H9 (cell line): ENCODE measurements around the gene ARHGAP12. TPM values are rescaled to one million over a fixed set of nuclear protein-coding genes. Genes with fewer than 3 reads are reported as not detected.

Experiments
- DNase-seq: peaks from one replicate; pipeline ENCODE4 v3.0.0-alpha.2; 2017
- H2AFZ ChIP-seq: one replicate; pipeline ENCODE4 v1.6.1; 2013; ENCODE audit warnings: mild to moderate bottlenecking, low read length, control low read depth, moderate library complexity
- H2AK5ac ChIP-seq: 2 replicates; pipeline ENCODE4 v1.6.1; 2013; ENCODE audit warnings: low read length, control low read depth, mixed read lengths; ENCODE audit not compliant: insufficient read length
- H2BK120ac ChIP-seq: one replicate; pipeline ENCODE4 v1.6.1; 2013; ENCODE audit warnings: low read depth, mild to moderate bottlenecking, low read length, control low read depth, inconsistent platforms; ENCODE audit not compliant: poor library complexity, severe bottlenecking
- H2BK12ac ChIP-seq: 2 replicates; pipeline ENCODE4 v1.6.1; 2013; ENCODE audit warnings: low read length, control low read depth, mixed read lengths, low read depth; ENCODE audit not compliant: insufficient read length
- H2BK15ac ChIP-seq: 2 replicates; pipeline ENCODE4 v1.6.1; 2013; ENCODE audit warnings: low read depth, low read length, control low read depth
- H2BK20ac ChIP-seq: one replicate; pipeline ENCODE4 v1.6.1; 2013; ENCODE audit warnings: low read depth, mild to moderate bottlenecking, low read length, control low read depth, inconsistent platforms; ENCODE audit not compliant: poor library complexity, severe bottlenecking
- H2BK5ac ChIP-seq: 2 replicates; pipeline ENCODE4 v1.6.1; 2013; ENCODE audit warnings: low read length, control low read depth, mixed read lengths; ENCODE audit not compliant: insufficient read length
- H3K14ac ChIP-seq: 2 replicates; pipeline ENCODE4 v1.6.1; 2013; ENCODE audit warnings: low read length, control low read depth; ENCODE audit not compliant: insufficient read depth
- H3K18ac ChIP-seq: 2 replicates; pipeline ENCODE4 v1.6.1; 2013; ENCODE audit warnings: low read depth, mild to moderate bottlenecking, mixed read lengths, low read length, control low read depth; ENCODE audit not compliant: insufficient read length
- H3K23ac ChIP-seq: 2 replicates; pipeline ENCODE4 v1.6.1; 2013; ENCODE audit warnings: low read length, control low read depth, mixed read lengths, low read depth; ENCODE audit not compliant: insufficient read length
- H3K23me2 ChIP-seq: 2 replicates; pipeline ENCODE4 v1.6.1; 2013; ENCODE audit warnings: low read depth, mild to moderate bottlenecking, mixed read lengths, low read length, control low read depth; ENCODE audit not compliant: insufficient read length, poor library complexity, severe bottlenecking
- H3K27ac ChIP-seq: 2 replicates; pipeline ENCODE4 v1.5.1; 2013; ENCODE audit warnings: low read length, control low read depth, mixed read lengths, low read depth; ENCODE audit not compliant: insufficient read length
- H3K27me3 ChIP-seq: 2 replicates; pipeline ENCODE4 v1.6.1; 2013; ENCODE audit warnings: low read length, control low read depth, inconsistent platforms; ENCODE audit not compliant: insufficient read depth
- H3K4ac ChIP-seq: 2 replicates; pipeline ENCODE4 v1.6.1; 2013; ENCODE audit warnings: low read depth, mild to moderate bottlenecking, control low read depth, inconsistent platforms, low read length, moderate library complexity
- H3K4me1 ChIP-seq: 2 replicates; pipeline ENCODE4 v1.6.1; 2013; ENCODE audit warnings: low read length, control low read depth, inconsistent platforms; ENCODE audit not compliant: insufficient read depth
- H3K4me2 ChIP-seq: 2 replicates; pipeline ENCODE4 v1.6.1; 2013; ENCODE audit warnings: low read length, control low read depth, mixed read lengths; ENCODE audit not compliant: insufficient read length, insufficient read depth
- H3K56ac ChIP-seq: 2 replicates; pipeline ENCODE4 v1.6.1; 2013; ENCODE audit warnings: low read depth, mild to moderate bottlenecking, mixed read lengths, low read length, control low read depth; ENCODE audit not compliant: insufficient read length
- H3K79me1 ChIP-seq: 2 replicates; pipeline ENCODE4 v1.6.1; 2013; ENCODE audit warnings: low read depth, mild to moderate bottlenecking, moderate library complexity, low read length, control low read depth, inconsistent platforms; ENCODE audit not compliant: insufficient read depth, poor library complexity, severe bottlenecking
- H3K79me2 ChIP-seq: 2 replicates; pipeline ENCODE4 v1.6.1; 2013; ENCODE audit warnings: low read length, control low read depth, inconsistent platforms; ENCODE audit not compliant: insufficient read depth
- H3K9ac ChIP-seq: 2 replicates; pipeline ENCODE4 v1.6.1; 2013; ENCODE audit warnings: low read length, control low read depth, mixed read lengths; ENCODE audit not compliant: insufficient read length; ENCODE audit errors: extremely low read depth
- H3K9me3 ChIP-seq: one replicate; pipeline ENCODE4 v1.6.1; 2013; ENCODE audit warnings: low read depth, low read length, inconsistent platforms; ENCODE audit not compliant: control insufficient read depth
- H3T11ph ChIP-seq: one replicate; pipeline ENCODE4 v1.6.1; 2013; ENCODE audit warnings: mild to moderate bottlenecking, low read length, control low read depth, inconsistent platforms
- H4K20me1 ChIP-seq: one replicate; pipeline ENCODE4 v1.6.1; 2013; ENCODE audit not compliant: control insufficient read depth, insufficient read length, insufficient read depth
- H4K5ac ChIP-seq: 2 replicates; pipeline ENCODE4 v1.6.1; 2013; ENCODE audit warnings: low read depth, mild to moderate bottlenecking, mixed read lengths, low read length, control low read depth; ENCODE audit not compliant: insufficient read length
- H4K8ac ChIP-seq: replicated peaks from 2 replicates; pipeline ENCODE4 v1.6.1; 2013; ENCODE audit warnings: low read length, control low read depth, mixed read lengths, low read depth; ENCODE audit not compliant: insufficient read length
- H4K91ac ChIP-seq: 2 replicates; pipeline ENCODE4 v1.6.1; 2013; ENCODE audit warnings: low read depth, mild to moderate bottlenecking, moderate library complexity, mixed read lengths, low read length, control low read depth; ENCODE audit not compliant: insufficient read length
- H3K27ac Mint-ChIP-seq, 3 experiments: 2 replicates in 2 of 3; 3 replicates in 1 of 3; pipeline ENCODE4 v1.8.0; 2020 to 2021; ENCODE audit warnings: mixed read lengths in 3 of 3, mild to moderate bottlenecking in 1 of 3, moderate library complexity in 1 of 3
- H3K27me3 Mint-ChIP-seq: 2 replicates; pipeline ENCODE4 v1.8.0; 2021; ENCODE audit warnings: low read depth, mild to moderate bottlenecking, moderate library complexity, mixed read lengths
- H3K36me3 Mint-ChIP-seq, 3 experiments: 2 replicates in 2 of 3; 3 replicates in 1 of 3; pipeline ENCODE4 v1.8.0; 2020 to 2021; ENCODE audit warnings: low read depth in 3 of 3, mixed read lengths in 3 of 3; ENCODE audit not compliant: insufficient read depth in 1 of 3
- H3K4me1 Mint-ChIP-seq, 2 experiments: 2 replicates each; pipeline ENCODE4 v1.8.0; 2020; ENCODE audit warnings: mixed read lengths in 2 of 2
- H3K4me3 Mint-ChIP-seq, 2 experiments: 2 replicates in 1 of 2; 3 replicates in 1 of 2; pipeline ENCODE4 v1.8.0; 2020 to 2021; ENCODE audit warnings: mild to moderate bottlenecking in 2 of 2, mixed read lengths in 2 of 2, moderate library complexity in 1 of 2
- H3K9me3 Mint-ChIP-seq, 2 experiments: 2 replicates in 1 of 2; 3 replicates in 1 of 2; pipeline ENCODE4 v1.8.0; 2020; ENCODE audit warnings: mild to moderate bottlenecking in 2 of 2, mixed read lengths in 2 of 2, moderate library complexity in 1 of 2
- WGBS: extraction: QIAGEN DNeasy Blood & Tissue Kit; methylation state at CpG from one replicate; pipeline ENCODE4 v1.1.7; 2013; ENCODE audit warnings: missing lambda C conversion rate, low lambda C conversion rate, mixed read lengths; ENCODE audit not compliant: insufficient read length; ENCODE audit errors: extremely low coverage; 5-methylcytosine and 5-hydroxymethylcytosine counted together
- total RNA-seq: library from RNA; stranded (reverse); gene quantifications from 2 replicates; pipeline ENCODE4 v1.2.1, GENCODE V29; 2021
- TF ChIP-seq, protein P1 (sequence below): fragments of 200-600 bp; sonication (generic); conservative IDR thresholded peaks from 3 replicates; pipeline ENCODE4 v1.8.0; 2021; ENCODE audit warnings: antibody characterized with exemption, mild to moderate bottlenecking

Gene ARHGAP12
- total RNA-seq, 1 experiment from 2014 or later: 34.3 TPM

DNA sequence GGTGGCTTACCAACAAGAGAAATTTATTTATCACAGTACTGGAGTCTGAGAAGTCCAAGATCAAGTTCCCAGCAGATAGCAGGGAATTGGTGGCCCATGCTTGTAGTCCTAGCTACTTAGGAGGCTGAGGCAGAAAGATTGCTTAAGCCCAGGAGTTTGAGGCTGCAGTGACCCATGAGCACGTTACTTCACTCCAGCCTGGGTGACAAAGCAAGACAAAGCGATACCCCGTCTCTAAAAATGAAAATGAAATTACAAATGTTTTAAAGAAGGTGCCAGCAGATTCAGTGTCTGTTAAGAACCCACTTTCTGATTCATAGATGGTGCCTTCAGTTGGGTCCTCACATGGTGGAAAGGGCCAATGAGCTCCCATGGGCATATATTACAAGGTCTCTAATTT is 20.6 kb upstream of the ARHGAP12 start:
- Histone ChIP-seq H2AFZ (no peak overlapping the region), H3K79me1 (no peaks in the 10 kb centered on the region), H3K9me3 (peaks cover 6% of the 10 kb centered on the region), H2BK120ac (no peak overlapping the region), H3K4me1 (0 out of 2 replicates have a peak, but pooled peaks cover 4% of the 10 kb centered on the region), H3K56ac (no peak overlapping the region), H4K5ac (no peak overlapping the region), H4K8ac (no peak overlapping the region), H2BK20ac (no peak overlapping the region), H4K20me1 (no peaks in the 10 kb centered on the region), H2AK5ac (no peak overlapping the region), H3K23ac (no peak overlapping the region), H3K27ac (no peak overlapping the region), H3K9ac (no peak overlapping the region), H3K4ac (no peak overlapping the region), H3K14ac (no peak overlapping the region), H2BK15ac (no peak overlapping the region), H3K79me2 (no peaks in the 10 kb centered on the region), H3K4me2 (no peak overlapping the region), H3K18ac (no peak overlapping the region), H3K23me2 (no peaks in the 10 kb centered on the region), H3T11ph (no peak overlapping the region), H3K27me3 (no peaks in the 10 kb centered on the region), H2BK5ac (no peak overlapping the region), H2BK12ac (no peak overlapping the region), H4K91ac (no peak overlapping the region)
- WGBS: no CpG with 5 or more reads among the region's 3 CpGs
- no peak overlapping the region for H3K4me3 Mint-ChIP-seq
- DNase-seq: no peak
- no peaks in the 10 kb centered on the region for H3K27me3 Mint-ChIP-seq
- H3K36me3 Mint-ChIP-seq: peaks cover 6 to 9% (median 7%) of the 10 kb centered on the region in 3 experiments
- peaks cover 8 to 10% of the 10 kb centered on the region in 2 experiments for H3K4me1 Mint-ChIP-seq
- TF ChIP-seq, protein P1, sequence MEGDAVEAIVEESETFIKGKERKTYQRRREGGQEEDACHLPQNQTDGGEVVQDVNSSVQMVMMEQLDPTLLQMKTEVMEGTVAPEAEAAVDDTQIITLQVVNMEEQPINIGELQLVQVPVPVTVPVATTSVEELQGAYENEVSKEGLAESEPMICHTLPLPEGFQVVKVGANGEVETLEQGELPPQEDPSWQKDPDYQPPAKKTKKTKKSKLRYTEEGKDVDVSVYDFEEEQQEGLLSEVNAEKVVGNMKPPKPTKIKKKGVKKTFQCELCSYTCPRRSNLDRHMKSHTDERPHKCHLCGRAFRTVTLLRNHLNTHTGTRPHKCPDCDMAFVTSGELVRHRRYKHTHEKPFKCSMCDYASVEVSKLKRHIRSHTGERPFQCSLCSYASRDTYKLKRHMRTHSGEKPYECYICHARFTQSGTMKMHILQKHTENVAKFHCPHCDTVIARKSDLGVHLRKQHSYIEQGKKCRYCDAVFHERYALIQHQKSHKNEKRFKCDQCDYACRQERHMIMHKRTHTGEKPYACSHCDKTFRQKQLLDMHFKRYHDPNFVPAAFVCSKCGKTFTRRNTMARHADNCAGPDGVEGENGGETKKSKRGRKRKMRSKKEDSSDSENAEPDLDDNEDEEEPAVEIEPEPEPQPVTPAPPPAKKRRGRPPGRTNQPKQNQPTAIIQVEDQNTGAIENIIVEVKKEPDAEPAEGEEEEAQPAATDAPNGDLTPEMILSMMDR: no peak
- H3K27ac Mint-ChIP-seq: no peak overlapping the region
- H3K9me3 Mint-ChIP-seq: peaks cover 6 to 10% of the 10 kb centered on the region in 2 experiments
